ENCODE data around the gene POLR2L. TPM values are rescaled to one million over a fixed set of nuclear protein-coding genes. Genes with fewer than 3 reads are reported as not detected.

The POLR2L gene
- total RNA-seq, 1 donor from 2014 or later = 114 TPM

DNA sequence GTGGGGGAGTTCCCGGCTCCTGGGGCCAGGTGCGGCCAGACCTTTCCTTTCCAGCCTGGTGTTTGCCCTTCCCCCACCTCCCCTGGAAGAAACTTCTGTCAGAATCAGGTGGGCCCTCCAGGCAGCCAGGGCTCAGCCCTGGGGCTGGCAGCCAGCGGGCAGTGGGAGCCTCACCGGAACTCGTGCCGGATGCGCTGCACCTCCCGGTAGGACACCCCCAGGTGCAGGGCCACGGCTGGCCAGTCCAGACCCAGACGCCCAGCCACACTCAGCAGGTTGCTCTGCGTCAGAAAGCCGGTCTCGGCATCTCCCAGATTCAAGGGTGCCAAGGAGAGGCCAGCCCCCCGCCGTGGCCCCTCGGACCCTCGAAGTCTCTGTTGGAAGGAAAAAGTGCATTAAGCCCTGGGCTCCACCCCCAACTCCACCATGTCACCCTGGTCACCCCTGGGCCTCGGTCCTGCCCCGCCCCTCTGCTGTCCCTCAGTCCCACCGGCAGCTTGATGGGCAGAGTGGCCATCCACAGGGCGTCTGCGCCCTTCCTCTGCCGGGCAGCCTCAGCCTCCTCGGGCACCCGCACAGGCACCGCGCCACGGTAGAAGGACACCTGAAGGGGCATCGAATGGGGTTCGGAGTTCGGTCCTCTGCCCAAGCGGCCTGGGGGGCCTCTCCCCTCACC lies 42.5 kb downstream of the POLR2L start:
- Mint-ChIP-seq H3K4me3 (no peak overlapping the region), H3K4me1 (ENCODE audit: low read depth) (peaks cover 4% of the 10 kb centered on the region), H3K27me3 (ENCODE audit: insufficient read depth) (no peaks in the 10 kb centered on the region), H3K36me3 (ENCODE audit: low read depth) (peaks cover 2% of the 10 kb centered on the region), H3K9me3 (no peaks in the 10 kb centered on the region), H3K27ac (no peak overlapping the region)
- no peak for DNase-seq (ENCODE audit: low spot score)
- intact Hi-C loops (cut with micrococcal nuclease) = loop anchor here (5.0 kb wide), 3 partner anchors 102 to 532 kb away; partner anchors contain the start of genes DEAF1, IRF7 and TMEM80

DNA sequence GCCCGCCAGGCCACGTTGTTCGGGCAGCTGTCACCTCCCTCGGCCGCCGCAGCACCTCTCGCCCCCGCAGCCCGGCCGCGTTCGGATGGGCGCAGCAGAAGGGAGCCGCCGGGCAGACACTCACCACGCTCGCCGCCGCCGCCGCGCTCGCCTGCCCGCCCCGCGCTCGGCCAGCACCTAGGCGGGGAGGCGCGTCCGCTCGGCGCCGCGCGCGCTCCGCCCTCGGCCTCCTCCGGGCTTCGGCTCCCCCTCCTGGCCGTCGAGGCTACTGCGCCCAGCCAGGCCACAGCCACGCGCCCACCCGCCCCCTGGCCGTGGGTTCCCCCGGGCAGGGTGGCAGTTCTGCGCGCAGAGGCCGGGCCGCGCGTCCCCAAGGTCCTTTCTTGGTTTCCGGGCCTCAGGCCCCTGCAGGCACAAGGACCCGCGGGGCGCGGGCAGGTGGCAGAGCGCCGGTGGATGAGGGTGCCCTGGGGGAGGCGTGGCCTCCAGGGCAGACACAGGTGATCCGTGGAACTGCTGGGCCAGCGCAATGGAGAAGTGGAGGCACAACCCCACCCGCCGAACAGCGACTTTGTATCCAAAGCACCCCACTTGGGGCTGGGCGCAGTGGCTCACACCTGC lies 44.1 kb downstream of the POLR2L start, which contains the start of gene SLC25A22:
Gene SLC25A22 (minus strand): TSS at position 189 of the 621 bp plus-strand sequence. CDS start 3,275 bp downstream, outside the sequence.
- intact Hi-C loops (cut with micrococcal nuclease) = loop anchor here (5.0 kb wide), 3 partner anchors 101 to 531 kb away; partner anchors contain the start of genes DEAF1, IRF7 and TMEM80
- DNase-seq (ENCODE audit: low spot score) = peak; percentile 84
- Mint-ChIP-seq H3K4me3 (peak within 1 kb of the TSS; percentile 93), H3K9me3 (no peaks in the 10 kb centered on the region), H3K36me3 (ENCODE audit: low read depth) (peaks cover 5% of the 10 kb centered on the region), H3K27ac (peak within 1 kb of the TSS; percentile 82), H3K4me1 (ENCODE audit: low read depth) (peaks cover 4% of the 10 kb centered on the region), H3K27me3 (ENCODE audit: insufficient read depth) (no peaks in the 10 kb centered on the region)

DNA sequence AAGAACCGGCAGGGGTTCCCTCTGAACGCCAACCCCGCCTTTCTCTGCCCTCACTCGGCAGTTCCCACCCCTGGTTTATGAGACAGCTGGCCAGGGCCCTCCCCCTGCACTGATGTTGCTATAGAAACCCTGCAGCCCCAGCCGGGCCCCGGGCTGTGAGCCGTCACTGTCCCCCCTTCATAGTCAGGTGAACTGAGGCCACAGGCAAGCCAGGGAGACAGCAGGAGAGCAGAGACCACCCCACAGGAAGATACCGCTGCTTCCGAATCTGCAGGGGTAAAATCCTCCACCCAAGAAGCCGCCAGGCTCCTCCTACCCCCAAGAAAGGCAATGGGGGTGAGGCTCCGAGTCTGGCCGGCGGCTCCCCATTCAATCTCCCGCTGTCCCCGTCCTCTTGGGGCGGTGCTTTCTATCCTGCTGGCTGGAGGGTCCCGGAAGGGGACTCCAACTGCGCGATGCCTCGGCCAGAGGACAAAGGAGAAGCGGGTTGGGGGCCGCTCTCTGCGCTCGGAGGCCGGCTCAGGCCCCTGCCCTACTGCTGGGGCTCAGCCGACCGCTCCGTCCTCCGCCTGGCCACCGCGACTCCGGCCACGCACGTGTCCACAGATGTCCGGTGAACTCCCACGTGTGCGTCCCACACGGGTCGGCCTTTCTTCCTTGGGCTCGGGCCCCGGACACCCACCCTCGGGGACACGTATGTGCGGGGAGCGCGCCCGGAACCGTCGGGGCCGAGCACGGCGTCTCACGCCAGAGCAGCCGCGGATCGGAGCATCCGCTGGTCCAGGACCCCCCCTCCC lies 44.8 kb downstream of the POLR2L start:
- Mint-ChIP-seq H3K4me3 (peak overlapping the region; percentile 93), H3K4me1 (ENCODE audit: low read depth) (peaks cover 4% of the 10 kb centered on the region), H3K9me3 (no peaks in the 10 kb centered on the region), H3K36me3 (ENCODE audit: low read depth) (peaks cover 6% of the 10 kb centered on the region), H3K27ac (peak overlapping the region; percentile 82), H3K27me3 (ENCODE audit: insufficient read depth) (no peaks in the 10 kb centered on the region)
- intact Hi-C loops (cut with micrococcal nuclease) = loop anchor here (1.0 to 5.0 kb wide), 7 partner anchors 12 to 530 kb away; partner anchors contain the start of genes CHID1, DEAF1, IRF7 and RNH1
- peak; percentile 68 for DNase-seq (ENCODE audit: low spot score)

DNA sequence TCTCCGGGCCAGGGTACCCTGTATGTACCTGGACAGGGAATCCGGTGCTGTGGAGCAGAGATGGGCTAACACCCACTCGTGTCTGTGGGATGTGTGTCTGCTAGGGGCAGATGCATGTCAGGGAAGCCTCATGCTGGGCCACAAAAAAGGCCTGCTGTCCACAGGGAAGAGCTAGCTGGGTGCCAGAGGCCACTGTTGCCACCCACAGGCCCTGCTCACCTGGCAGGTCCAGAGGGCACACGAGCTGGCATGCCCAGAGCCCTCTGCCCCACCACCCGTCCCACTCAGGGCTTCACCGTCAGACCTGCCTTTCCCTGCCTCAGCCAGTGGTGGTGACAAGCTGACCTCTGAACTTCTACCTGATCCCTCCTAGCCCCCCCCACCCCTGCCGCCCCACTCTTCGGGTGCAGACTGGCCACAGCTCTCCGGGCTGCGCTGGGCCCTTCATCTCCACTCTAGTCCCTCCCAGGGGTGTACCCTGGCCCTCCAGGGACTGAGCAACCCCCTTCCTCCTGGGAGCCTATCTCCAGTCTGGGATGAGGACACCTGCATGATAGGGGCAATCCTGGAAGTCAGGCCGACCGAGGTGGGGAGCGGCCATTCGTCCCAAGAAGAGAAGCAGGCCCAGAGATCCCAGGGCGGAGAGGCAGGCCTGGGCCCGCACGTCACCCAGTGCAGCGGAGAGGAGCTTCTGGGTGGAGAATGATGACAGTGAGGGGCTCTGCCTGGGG lies 45.6 kb downstream of the POLR2L start:
- Mint-ChIP-seq H3K27me3 (ENCODE audit: insufficient read depth) (no peaks in the 10 kb centered on the region), H3K36me3 (ENCODE audit: low read depth) (peaks cover 6% of the 10 kb centered on the region), H3K4me3 (peak overlapping the region; percentile 93), H3K4me1 (ENCODE audit: low read depth) (peaks cover 4% of the 10 kb centered on the region), H3K9me3 (no peaks in the 10 kb centered on the region), H3K27ac (peak overlapping the region; percentile 83)
- DNase-seq (ENCODE audit: low spot score) = no peak
- intact Hi-C loops (cut with micrococcal nuclease) = loop anchor here (1.0 to 5.0 kb wide), 12 partner anchors 9 to 529 kb away; partner anchors contain the start of genes CHID1, DEAF1, GATD1 and IRF7

DNA sequence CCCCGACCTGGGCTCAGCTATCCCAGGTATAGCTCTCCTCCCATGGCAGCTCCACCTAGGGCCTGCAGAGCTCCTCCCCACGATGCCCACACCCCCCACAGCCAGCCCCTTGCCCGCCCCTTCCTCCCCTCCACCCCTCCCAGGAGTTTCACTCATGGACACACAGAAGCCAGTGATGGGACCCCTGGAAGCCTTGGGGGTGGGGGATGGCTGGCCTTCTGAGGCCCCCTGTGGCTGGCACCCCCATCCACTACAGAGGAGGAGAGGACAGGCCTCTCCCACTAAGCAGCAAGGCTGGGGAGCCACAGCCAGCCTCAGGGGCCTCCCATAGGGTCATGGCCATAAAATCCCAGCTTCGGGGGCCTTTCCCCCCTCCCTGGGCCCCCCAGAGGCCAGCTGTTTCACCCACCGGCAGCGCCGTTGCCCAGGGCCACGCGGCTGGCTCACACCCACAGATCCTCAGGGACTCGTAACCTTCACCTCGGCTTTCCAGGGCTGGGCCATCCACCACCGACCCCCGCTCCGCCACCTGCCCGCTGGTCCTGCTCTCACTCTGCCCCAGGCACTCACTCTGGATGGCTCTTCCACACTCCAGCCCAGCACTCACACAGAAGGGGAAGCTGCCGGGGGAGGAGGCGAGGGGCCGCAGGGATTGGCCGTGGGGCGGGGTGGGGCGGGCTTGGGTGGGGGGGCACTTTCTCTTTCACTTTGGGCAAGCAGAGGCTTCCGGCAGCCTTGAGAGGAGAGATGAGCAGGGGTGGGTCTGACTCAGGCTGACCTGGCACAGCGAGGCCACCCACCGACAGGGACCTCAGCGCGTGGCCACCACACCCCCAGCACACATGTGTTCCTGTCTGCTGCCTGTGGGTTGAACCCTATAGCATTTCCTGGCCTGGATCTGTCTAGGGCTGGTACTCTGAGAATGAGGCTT lies 46.4 kb downstream of the POLR2L start:
- Mint-ChIP-seq H3K27ac (peak overlapping the region; percentile 83), H3K4me1 (ENCODE audit: low read depth) (peaks cover 4% of the 10 kb centered on the region), H3K4me3 (peak overlapping the region; percentile 93), H3K9me3 (no peaks in the 10 kb centered on the region), H3K27me3 (ENCODE audit: insufficient read depth) (no peaks in the 10 kb centered on the region), H3K36me3 (ENCODE audit: low read depth) (peaks cover 6% of the 10 kb centered on the region)
- peak; percentile 74 for DNase-seq (ENCODE audit: low spot score)
- intact Hi-C loops (cut with micrococcal nuclease) = loop anchor here (1.0 to 5.0 kb wide), 11 partner anchors 9 to 529 kb away; partner anchors contain the start of genes CHID1, DEAF1, GATD1 and IRF7

DNA sequence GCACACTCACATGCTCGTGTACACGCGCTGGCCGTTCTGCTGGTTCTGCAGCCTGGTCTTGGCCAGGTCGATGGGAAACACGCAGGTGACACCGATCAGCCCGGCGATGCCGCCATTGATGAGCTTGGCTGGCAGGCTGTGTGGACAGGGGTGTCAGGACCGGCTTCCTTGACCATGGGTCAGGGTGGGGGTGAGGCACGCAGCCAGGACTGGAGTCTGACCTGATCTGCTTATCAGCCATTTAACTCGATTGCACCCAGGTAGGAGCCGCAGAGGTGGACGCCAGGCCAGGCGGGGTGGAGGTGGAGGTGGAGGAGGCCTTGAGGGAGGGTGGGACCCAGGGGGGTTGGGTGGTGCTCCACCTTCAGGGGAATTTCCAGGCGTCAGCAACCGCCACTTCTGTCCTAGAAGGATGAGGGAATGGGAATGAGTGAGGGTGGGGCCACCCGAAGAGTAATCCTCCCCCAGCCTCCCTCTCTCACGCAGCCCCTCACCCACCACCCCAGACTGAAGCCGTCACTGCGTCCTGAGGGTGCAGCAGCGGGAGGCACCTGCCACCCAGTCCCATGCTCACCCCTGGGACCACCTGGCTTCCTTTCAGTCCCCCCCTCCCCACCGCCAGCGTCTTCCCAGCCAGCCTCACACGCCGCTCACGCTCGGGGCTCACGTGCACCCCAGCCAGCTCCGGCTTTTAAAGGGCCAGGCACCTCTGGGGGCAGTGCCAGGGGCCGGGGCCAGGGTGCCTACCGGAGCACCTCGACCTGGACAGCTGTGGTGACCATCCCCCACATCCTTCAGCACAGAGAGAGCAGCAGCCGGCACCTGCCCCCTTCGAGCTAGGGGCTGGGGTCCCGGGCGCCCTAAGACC lies 47.3 kb downstream of the POLR2L start:
- intact Hi-C loops (cut with micrococcal nuclease) = loop anchor here (5.0 kb wide), 3 partner anchors 98 to 528 kb away; partner anchors contain the start of genes DEAF1, IRF7 and TMEM80
- DNase-seq (ENCODE audit: low spot score) = no peak
- Mint-ChIP-seq H3K4me1 (ENCODE audit: low read depth) (peaks cover 4% of the 10 kb centered on the region), H3K27ac (no peak overlapping the region), H3K4me3 (peak overlapping the region; percentile 93), H3K36me3 (ENCODE audit: low read depth) (peaks cover 6% of the 10 kb centered on the region), H3K27me3 (ENCODE audit: insufficient read depth) (no peaks in the 10 kb centered on the region), H3K9me3 (no peaks in the 10 kb centered on the region)

DNA sequence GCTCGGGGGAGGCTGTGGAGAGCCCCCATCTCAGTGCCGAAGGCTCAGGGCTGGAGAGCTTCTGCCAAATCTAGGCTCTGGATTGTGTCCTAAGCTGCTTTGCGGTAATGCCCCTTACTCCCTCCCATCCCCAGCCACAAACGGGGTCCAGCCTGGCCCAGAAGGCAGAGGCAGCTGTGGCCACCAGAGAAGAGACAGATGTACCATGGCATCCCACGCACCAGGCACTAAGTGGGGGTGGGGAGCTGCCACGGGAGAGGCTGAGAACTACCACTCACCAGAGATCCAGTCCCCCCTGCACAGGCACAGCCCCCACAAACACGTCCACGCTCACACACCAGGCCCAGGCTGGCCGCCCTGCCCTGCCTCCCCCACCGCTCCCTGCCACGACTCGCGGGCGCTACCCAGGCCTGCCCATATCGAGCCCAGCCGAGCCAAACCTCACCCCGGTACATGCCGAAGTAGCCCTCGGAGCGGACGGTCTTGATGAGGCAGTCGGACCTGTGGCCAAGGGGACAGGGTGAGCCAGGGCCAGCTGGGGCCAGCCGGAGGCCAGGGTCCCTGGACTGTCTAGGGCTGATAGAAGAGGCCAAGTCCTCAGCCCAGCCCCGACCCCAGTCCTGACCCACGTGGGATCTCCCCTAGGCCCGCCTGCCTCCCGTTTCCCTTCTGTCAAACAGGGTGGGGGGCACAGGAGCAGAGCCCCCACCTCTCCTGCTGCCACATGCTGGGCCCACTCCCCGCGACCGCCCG lies 48.1 kb downstream of the POLR2L start:
- intact Hi-C loops (cut with micrococcal nuclease) = no loop called here
- Mint-ChIP-seq H3K4me1 (ENCODE audit: low read depth) (peaks cover 4% of the 10 kb centered on the region), H3K27ac (no peak overlapping the region), H3K36me3 (ENCODE audit: low read depth) (peaks cover 6% of the 10 kb centered on the region), H3K9me3 (no peaks in the 10 kb centered on the region), H3K27me3 (ENCODE audit: insufficient read depth) (no peaks in the 10 kb centered on the region), H3K4me3 (peak overlapping the region; percentile 59)
- no peak for DNase-seq (ENCODE audit: low spot score)

DNA sequence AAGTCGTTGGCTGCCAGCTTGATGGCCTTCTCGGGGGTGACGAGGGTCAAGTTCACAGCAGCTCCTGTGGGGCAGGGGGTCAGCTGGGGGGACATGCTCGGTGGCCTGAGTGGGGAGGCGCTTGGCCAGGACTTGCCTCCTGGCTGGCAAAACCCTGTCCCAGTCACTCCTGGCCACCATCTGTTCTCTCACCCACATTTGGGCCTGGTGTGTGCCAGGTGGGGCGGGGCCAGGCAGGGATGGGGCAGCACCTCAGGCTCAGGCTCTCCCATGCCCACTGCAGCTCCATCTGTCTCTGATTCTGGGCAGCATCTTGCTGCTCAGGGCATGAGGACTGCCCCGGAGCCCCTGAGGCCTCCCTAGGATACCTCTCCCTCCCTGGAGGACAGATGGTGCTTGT lies 48.8 kb downstream of the POLR2L start:
- H3K4me3 Mint-ChIP-seq = peak overlapping the region; percentile 59
- peaks cover 4% of the 10 kb centered on the region for H3K4me1 Mint-ChIP-seq (ENCODE audit: low read depth)
- intact Hi-C loops (cut with micrococcal nuclease) = no loop called here
- H3K27me3 Mint-ChIP-seq (ENCODE audit: insufficient read depth) = no peaks in the 10 kb centered on the region
- H3K36me3 Mint-ChIP-seq (ENCODE audit: low read depth) = peaks cover 6% of the 10 kb centered on the region
- no peak overlapping the region for H3K27ac Mint-ChIP-seq
- DNase-seq (ENCODE audit: low spot score) = no peak
- no peaks in the 10 kb centered on the region for H3K9me3 Mint-ChIP-seq

DNA sequence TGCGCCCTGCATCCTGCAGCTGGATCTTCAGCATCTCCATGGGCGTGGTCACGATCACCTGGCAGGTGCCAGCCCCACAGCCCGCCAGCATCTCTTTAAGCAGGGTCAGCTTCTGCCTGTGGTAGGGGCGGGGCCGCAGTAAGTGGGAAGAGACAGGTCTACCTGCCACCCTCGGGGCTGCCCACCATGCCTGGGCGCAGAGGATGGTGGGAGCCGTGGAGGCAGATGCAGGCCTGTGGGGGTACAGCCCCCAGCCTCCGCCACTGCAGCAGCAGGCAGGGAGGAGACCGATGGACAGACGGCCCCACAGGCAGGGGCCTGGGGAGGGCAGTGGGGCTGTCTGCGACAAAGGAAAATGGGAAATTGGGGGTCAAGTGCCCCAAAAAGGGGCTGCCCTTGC lies 49.5 kb downstream of the POLR2L start:
- Mint-ChIP-seq H3K27me3 (ENCODE audit: insufficient read depth) (no peaks in the 10 kb centered on the region), H3K4me1 (ENCODE audit: low read depth) (peaks cover 4% of the 10 kb centered on the region), H3K4me3 (no peak overlapping the region), H3K27ac (no peak overlapping the region), H3K36me3 (ENCODE audit: low read depth) (peaks cover 6% of the 10 kb centered on the region), H3K9me3 (no peaks in the 10 kb centered on the region)
- no peak for DNase-seq (ENCODE audit: low spot score)
- intact Hi-C loops (cut with micrococcal nuclease) = no loop called here

DNA sequence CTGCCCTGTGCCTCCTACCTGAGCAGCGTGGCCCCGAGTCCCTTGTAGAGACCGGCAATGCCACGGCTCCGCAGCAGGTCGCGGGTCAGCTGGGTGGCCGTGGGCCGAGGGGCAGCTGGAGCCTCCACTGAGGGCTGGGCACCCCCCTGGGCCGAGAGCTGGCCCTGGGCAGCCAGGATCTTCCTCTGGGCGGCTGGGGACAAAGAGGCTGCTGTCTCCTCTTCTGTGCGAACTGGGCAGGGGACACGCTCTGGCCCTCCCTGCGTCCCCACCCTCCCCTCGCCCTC lies 49.9 kb downstream of the POLR2L start:
- no peaks in the 10 kb centered on the region for H3K27me3 Mint-ChIP-seq (ENCODE audit: insufficient read depth)
- intact Hi-C loops (cut with micrococcal nuclease) = no loop called here
- H3K27ac Mint-ChIP-seq = no peak overlapping the region
- H3K36me3 Mint-ChIP-seq (ENCODE audit: low read depth) = peaks cover 6% of the 10 kb centered on the region
- peaks cover 4% of the 10 kb centered on the region for H3K4me1 Mint-ChIP-seq (ENCODE audit: low read depth)
- DNase-seq (ENCODE audit: low spot score) = no peak
- no peaks in the 10 kb centered on the region for H3K9me3 Mint-ChIP-seq
- H3K4me3 Mint-ChIP-seq = no peak overlapping the region
